RWPE2 (cell line): ENCODE measurements around the gene IL2RA.

Experiments used
- ATAC-seq: fragments of 200-7000 bp; cut with Tn5 transposase; 3 replicates; pipeline ENCODE4 v1.9.1; 2021; ENCODE audit warnings: low read depth
- DNase-seq: peaks from one replicate; pipeline ENCODE4 v3.0.0-alpha.2; 2020; ENCODE audit warnings: low spot score
- H3K27ac ChIP-seq: fragments of 450-650 bp; 2 replicates; pipeline ENCODE4 v1.5.1; 2017; ENCODE audit warnings: mild to moderate bottlenecking; ENCODE audit not compliant: poor library complexity, severe bottlenecking
- H3K27me3 ChIP-seq: fragments of 250-450 bp; sonication (Bioruptor Pico); 2 replicates; pipeline ENCODE4 v1.5.1; 2021; ENCODE audit warnings: mild to moderate bottlenecking, moderate library complexity; ENCODE audit not compliant: insufficient read depth, poor library complexity, severe bottlenecking
- H3K36me3 ChIP-seq: fragments of 250-450 bp; sonication (Bioruptor Pico); 2 replicates; pipeline ENCODE4 v1.5.1; 2020; ENCODE audit warnings: low read depth, mild to moderate bottlenecking, moderate library complexity
- H3K4me1 ChIP-seq: fragments of 250-450 bp; sonication (Bioruptor Pico); 2 replicates; pipeline ENCODE4 v1.5.1; 2021; ENCODE audit warnings: mild to moderate bottlenecking, moderate library complexity; ENCODE audit not compliant: insufficient read depth, poor library complexity, severe bottlenecking
- H3K4me3 ChIP-seq: fragments of 250-450 bp; sonication (Bioruptor Pico); 2 replicates; pipeline ENCODE4 v1.5.1; 2021; ENCODE audit warnings: mild to moderate bottlenecking, moderate library complexity; ENCODE audit not compliant: severe bottlenecking
- H3K9me3 ChIP-seq: fragments of 250-450 bp; sonication (Bioruptor Pico); 2 replicates; pipeline ENCODE4 v1.5.1; 2021; ENCODE audit warnings: mild to moderate bottlenecking, moderate library complexity; ENCODE audit not compliant: severe bottlenecking
- CTCF ChIP-seq: fragments of 450-650 bp; IDR thresholded peaks from one replicate; pipeline ENCODE4 v1.5.1; 2017; ENCODE audit warnings: mild to moderate bottlenecking, moderate library complexity; ENCODE audit not compliant: poor library complexity, severe bottlenecking

IL2RA gene

DNA sequence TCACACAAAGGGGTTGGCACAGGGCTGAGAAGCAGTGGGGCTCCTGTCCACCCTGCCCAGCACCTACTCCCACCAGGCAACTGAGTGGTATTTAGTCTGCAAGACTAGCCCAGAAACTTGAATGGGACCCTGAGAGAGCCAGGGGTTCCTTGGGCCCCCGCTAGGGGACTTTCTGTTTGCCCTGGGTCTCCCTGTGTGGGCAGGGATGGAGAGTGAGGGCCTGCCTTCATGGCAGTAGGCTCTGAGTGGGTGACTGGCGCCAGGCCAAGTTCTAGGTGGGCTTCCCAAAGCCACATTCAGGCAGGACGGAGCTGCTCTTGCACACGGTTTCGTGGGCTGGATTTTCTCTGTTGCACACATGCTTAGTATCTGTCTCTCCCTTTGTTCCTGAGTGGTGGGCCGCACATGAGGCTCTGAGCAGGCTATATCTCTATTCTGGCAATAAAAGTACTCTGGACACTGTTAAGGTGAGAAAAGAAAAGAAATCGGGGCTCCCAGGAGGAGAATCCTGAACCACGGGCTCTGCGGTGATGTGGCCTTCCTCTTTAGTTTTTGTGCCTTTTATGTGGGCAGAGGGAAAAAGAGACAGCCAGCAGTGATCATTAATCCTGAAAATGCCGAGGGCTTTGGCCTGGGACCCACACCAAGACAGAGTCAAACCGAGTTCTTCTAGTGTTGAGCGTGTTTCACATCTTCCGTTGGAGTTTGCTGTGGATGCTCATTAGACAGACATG lies 26.9 kb downstream of the IL2RA start:
- Histone ChIP-seq H3K36me3 (no peaks in the 10 kb centered on the region), H3K27me3 (no peaks in the 10 kb centered on the region), H3K4me1 (no peaks in the 10 kb centered on the region), H3K4me3 (no peak overlapping the region), H3K9me3 (no peaks in the 10 kb centered on the region), H3K27ac (no peak overlapping the region)
- ATAC-seq (no peak), DNase-seq (no peak)
- no peak for TF ChIP-seq CTCF

- ATAC-seq (no peak), DNase-seq (no peak)
- Histone ChIP-seq H3K36me3 (no peaks in the 10 kb centered on the region), H3K4me1 (no peaks in the 10 kb centered on the region), H3K4me3 (no peak overlapping the region), H3K27me3 (no peaks in the 10 kb centered on the region), H3K27ac (no peak overlapping the region), H3K9me3 (no peaks in the 10 kb centered on the region)
- TF ChIP-seq CTCF: no peak
Observed at GRCh38 chr10:6034371-6034770, 27.8 kb downstream of the IL2RA start.

DNA sequence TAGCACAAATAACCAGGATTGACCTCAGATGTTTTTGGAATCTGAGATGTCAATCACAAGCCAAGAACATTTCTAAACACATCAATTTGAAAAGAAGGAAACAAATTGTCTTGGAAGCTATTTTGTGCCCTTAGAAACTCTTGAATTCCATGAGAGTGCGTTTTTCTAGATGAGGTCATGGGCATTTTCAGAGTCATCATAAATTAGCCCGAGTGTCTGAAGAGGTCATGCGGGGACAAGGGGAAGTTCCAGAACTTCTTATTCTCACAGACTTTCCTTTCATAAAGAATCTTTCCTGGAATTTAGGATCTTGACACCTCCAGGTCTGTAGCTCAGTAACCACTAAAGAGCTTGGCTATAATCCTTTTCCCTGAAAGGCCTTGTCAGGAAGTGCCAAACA lies 28.2 kb downstream of the IL2RA start:
- ATAC-seq: no peak
- Histone ChIP-seq H3K4me3 (no peak overlapping the region), H3K9me3 (no peaks in the 10 kb centered on the region), H3K4me1 (no peaks in the 10 kb centered on the region), H3K27me3 (no peaks in the 10 kb centered on the region), H3K36me3 (no peaks in the 10 kb centered on the region), H3K27ac (no peak overlapping the region)
- DNase-seq: no peak
- no peak for TF ChIP-seq CTCF

- no peak for ATAC-seq
- H3K4me3 ChIP-seq: no peak overlapping the region
Observed at GRCh38 chr10:6030940-6031339, 31.2 kb downstream of the IL2RA start.

More at GRCh38 chr10:6030940-6031339, 31.2 kb downstream of the IL2RA start:
- DNase-seq: no peak
- no peak for TF ChIP-seq CTCF
- Histone ChIP-seq H3K27ac (no peak overlapping the region), H3K27me3 (no peaks in the 10 kb centered on the region), H3K36me3 (no peaks in the 10 kb centered on the region), H3K4me1 (no peaks in the 10 kb centered on the region), H3K9me3 (no peaks in the 10 kb centered on the region)
